Ascending aorta (tissue), 2 donors: ENCODE data around the gene SRBD1. TPM values are rescaled to one million over a fixed set of nuclear protein-coding genes. Genes with fewer than 3 reads are reported as not detected.

Experiments used
- DNase-seq, 2 donors: peaks; one replicate each; pipeline ENCODE4 v3.0.0-alpha.2; 2019; ENCODE audit warnings: low spot score in 2 of 2
- H3K27ac ChIP-seq, 2 donors: fragments of 200-600 bp; sonication (generic); one replicate each; pipeline ENCODE4 v1.5.1; 2016 to 2017; ENCODE audit warnings: mild to moderate bottlenecking in 1 of 2
- H3K27me3 ChIP-seq: fragments of 200-600 bp; sonication (generic); one replicate; pipeline ENCODE4 v1.5.1; 2017
- H3K36me3 ChIP-seq, 2 donors: fragments of 200-600 bp; sonication (generic); one replicate each; pipeline ENCODE4 v1.5.1; 2016
- H3K4me1 ChIP-seq, 2 donors: fragments of 200-600 bp; sonication (generic); one replicate each; pipeline ENCODE4 v1.5.1; 2016 to 2017; ENCODE audit warnings: mild to moderate bottlenecking in 1 of 2
- H3K4me3 ChIP-seq, 2 donors: fragments of 200-600 bp; sonication (generic); one replicate each; pipeline ENCODE4 v1.5.1; 2016 to 2017; ENCODE audit warnings: mild to moderate bottlenecking in 1 of 2
- H3K9me3 ChIP-seq, 2 donors: fragments of 200-600 bp; sonication (generic); one replicate each; pipeline ENCODE4 v1.5.1; 2016
- CTCF ChIP-seq, 3 experiments: fragments of 200-600 bp in 2 of 3; fragments of 450-650 bp in 1 of 3; sonication (generic) in 2 of 3; IDR thresholded peaks; one replicate each; pipeline ENCODE4 v1.5.1; 2016 to 2019; ENCODE audit warnings: antibody characterized with exemption in 3 of 3, mild to moderate bottlenecking in 1 of 3, moderate library complexity in 1 of 3
- intact Hi-C: fragments of 100-400 bp; cut with DNase I; formaldehyde crosslinking; loops from one replicate; pipeline ENCODE4 v1.15.1; 2023
- total RNA-seq: library from RNA; depleted of rRNA; stranded (reverse); fragments of >200 nt; gene quantifications from one replicate; pipeline ENCODE4 v1.1.0, GENCODE V29; 2016

The SRBD1 gene
- total RNA-seq, 1 donor from 2014 or later, result 7.6 TPM

- Histone ChIP-seq H3K27me3 (no peaks in the 10 kb centered on the region), H3K9me3 (no peaks in the 10 kb centered on the region), H3K4me1 (no peaks in the 10 kb centered on the region), H3K27ac (no peak overlapping the region), H3K36me3 (no peaks in the 10 kb centered on the region), H3K4me3 (no peak overlapping the region)
- intact Hi-C loops, result no loop called here
- TF ChIP-seq CTCF (IDR thresholded peaks at IDR 0.05), result no peak
- DNase-seq, result no peak
Observed at GRCh38 chr2:45629971-45630370, 18.9 kb upstream of the SRBD1 start.

GRCh38 chr2:45627911-45628310, 16.8 kb upstream of the SRBD1 start:
- H3K4me3 ChIP-seq, result no peak overlapping the region
- no peak for TF ChIP-seq CTCF (IDR thresholded peaks at IDR 0.05)
- no peaks in the 10 kb centered on the region for H3K4me1 ChIP-seq
- no peak for DNase-seq
- no peak overlapping the region for H3K27ac ChIP-seq
- intact Hi-C loops, result no loop called here
- H3K9me3 ChIP-seq, result no peaks in the 10 kb centered on the region
- H3K27me3 ChIP-seq, result no peaks in the 10 kb centered on the region
- no peaks in the 10 kb centered on the region for H3K36me3 ChIP-seq

- H3K4me3 ChIP-seq, result no peak overlapping the region
- H3K36me3 ChIP-seq, result no peaks in the 10 kb centered on the region
- no peak for DNase-seq
- no peaks in the 10 kb centered on the region for H3K27me3 ChIP-seq
- TF ChIP-seq CTCF (IDR thresholded peaks at IDR 0.05), result no peak
- H3K27ac ChIP-seq, result no peak overlapping the region
- H3K4me1 ChIP-seq, result no peaks in the 10 kb centered on the region
- H3K9me3 ChIP-seq, result no peaks in the 10 kb centered on the region
- intact Hi-C loops, result no loop called here
Observed at GRCh38 chr2:45626387-45627221, 15.5 kb upstream of the SRBD1 start.

- DNase-seq, result no peak
- Histone ChIP-seq H3K4me1 (no peaks in the 10 kb centered on the region), H3K27me3 (no peaks in the 10 kb centered on the region), H3K9me3 (no peaks in the 10 kb centered on the region), H3K27ac (no peak overlapping the region), H3K4me3 (no peak overlapping the region), H3K36me3 (no peaks in the 10 kb centered on the region)
- intact Hi-C loops, result no loop called here
- TF ChIP-seq CTCF (IDR thresholded peaks at IDR 0.05), result no peak
Observed at GRCh38 chr2:45625824-45626223, 14.8 kb upstream of the SRBD1 start.

GRCh38 chr2:45623098-45623497, 12.0 kb upstream of the SRBD1 start:
- no peak for TF ChIP-seq CTCF (IDR thresholded peaks at IDR 0.05)
- Histone ChIP-seq H3K36me3 (no peaks in the 10 kb centered on the region), H3K9me3 (no peaks in the 10 kb centered on the region), H3K4me1 (no peaks in the 10 kb centered on the region), H3K27ac (no peak overlapping the region), H3K4me3 (no peak overlapping the region), H3K27me3 (no peaks in the 10 kb centered on the region)
- DNase-seq, result no peak
- intact Hi-C loops, result no loop called here
